Lower leg skin (tissue), 4 donors: ENCODE data around the gene SWAP70. TPM values are rescaled to one million over a fixed set of nuclear protein-coding genes. Genes with fewer than 3 reads are reported as not detected.
"Not testable (repeated sequence)": the region's sequence is repeated elsewhere in the genome, so short reads cannot be mapped to it uniquely, and the experiment has no call there.

Experiments
- DNase-seq, 2 donors: peaks; one replicate each; pipeline ENCODE4 v3.0.0-alpha.2; 2019; ENCODE audit warnings: low spot score in 2 of 2
- H3K4me3 ChIP-seq: fragments of 200-600 bp; sonication (generic); 2 replicates; pipeline ENCODE4 v1.5.1; 2017; ENCODE audit warnings: mild to moderate bottlenecking, low read depth; ENCODE audit not compliant: poor library complexity, severe bottlenecking
- POLR2A ChIP-seq, 2 donors: fragments of 450-650 bp; IDR thresholded peaks; one replicate each; pipeline ENCODE4 v1.6.1; 2016 to 2017; ENCODE audit warnings: antibody characterized with exemption in 2 of 2, mild to moderate bottlenecking in 1 of 2, moderate library complexity in 1 of 2
- WGBS, 2 donors: methylation state at CpG; one replicate each; pipeline ENCODE4 v1.1.5; 2018; 5-methylcytosine and 5-hydroxymethylcytosine counted together
- intact Hi-C: fragments of 100-400 bp; cut with DNase I; formaldehyde crosslinking; loops from one replicate; pipeline ENCODE4 v1.15.0; 2023; ENCODE audit warnings: low total_unique reads
- total RNA-seq, 4 donors: library from RNA; depleted of rRNA; stranded (reverse); fragments of >200 nt; gene quantifications; one replicate each; pipeline ENCODE4 v1.1.0, GENCODE V29; 2016
- TF ChIP-seq, protein P1 (sequence below), 3 donors: fragments of 450-650 bp; IDR thresholded peaks; one replicate each; pipeline ENCODE4 v1.5.1; 2016; ENCODE audit warnings: antibody characterized with exemption in 3 of 3, mild to moderate bottlenecking in 3 of 3, moderate library complexity in 2 of 3

Gene SWAP70
- total RNA-seq, 4 donors from 2014 or later: 40.8 to 83.1 (median 56.3) TPM

DNA sequence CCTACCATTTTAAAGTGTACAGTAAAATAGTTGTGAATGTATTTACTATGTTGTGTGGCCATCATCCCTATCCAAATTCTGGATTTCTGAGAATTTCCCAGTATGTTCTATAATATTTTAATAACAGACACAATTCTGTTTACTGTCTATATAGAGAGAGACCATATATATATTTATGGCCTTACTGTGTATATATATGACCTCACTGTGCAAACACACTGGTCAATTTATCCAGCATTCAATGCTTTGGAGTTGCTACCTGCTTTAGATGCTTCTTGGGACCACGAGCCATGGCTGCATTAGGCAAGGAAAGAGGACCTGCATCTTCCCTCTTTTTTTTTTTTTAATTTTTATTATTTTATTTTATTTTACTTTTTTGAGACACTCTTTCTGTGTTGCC lies 40.2 kb downstream of the SWAP70 start:
- intact Hi-C loops: no loop called here
- 100% methylated on average over 1 of the region's 1 CpG for WGBS, 2 donors
- TF ChIP-seq POLR2A (IDR thresholded peaks at IDR 0.05): no peak
- TF ChIP-seq, protein P1, sequence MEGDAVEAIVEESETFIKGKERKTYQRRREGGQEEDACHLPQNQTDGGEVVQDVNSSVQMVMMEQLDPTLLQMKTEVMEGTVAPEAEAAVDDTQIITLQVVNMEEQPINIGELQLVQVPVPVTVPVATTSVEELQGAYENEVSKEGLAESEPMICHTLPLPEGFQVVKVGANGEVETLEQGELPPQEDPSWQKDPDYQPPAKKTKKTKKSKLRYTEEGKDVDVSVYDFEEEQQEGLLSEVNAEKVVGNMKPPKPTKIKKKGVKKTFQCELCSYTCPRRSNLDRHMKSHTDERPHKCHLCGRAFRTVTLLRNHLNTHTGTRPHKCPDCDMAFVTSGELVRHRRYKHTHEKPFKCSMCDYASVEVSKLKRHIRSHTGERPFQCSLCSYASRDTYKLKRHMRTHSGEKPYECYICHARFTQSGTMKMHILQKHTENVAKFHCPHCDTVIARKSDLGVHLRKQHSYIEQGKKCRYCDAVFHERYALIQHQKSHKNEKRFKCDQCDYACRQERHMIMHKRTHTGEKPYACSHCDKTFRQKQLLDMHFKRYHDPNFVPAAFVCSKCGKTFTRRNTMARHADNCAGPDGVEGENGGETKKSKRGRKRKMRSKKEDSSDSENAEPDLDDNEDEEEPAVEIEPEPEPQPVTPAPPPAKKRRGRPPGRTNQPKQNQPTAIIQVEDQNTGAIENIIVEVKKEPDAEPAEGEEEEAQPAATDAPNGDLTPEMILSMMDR (IDR thresholded peaks at IDR 0.05): no peak
- no peak overlapping the region for H3K4me3 ChIP-seq
- no peak for DNase-seq

- WGBS, 2 donors: 90 to 97% methylated on average over 4 of the region's 4 CpGs
- TF ChIP-seq POLR2A (IDR thresholded peaks at IDR 0.05): no peak
- TF ChIP-seq, protein P1 (IDR thresholded peaks at IDR 0.05): no peak
- DNase-seq: no peak
- intact Hi-C loops: no loop called here
- no peak overlapping the region for H3K4me3 ChIP-seq
Measured at GRCh38 chr11:9704620-9705019, 40.7 kb downstream of the SWAP70 start.

DNA sequence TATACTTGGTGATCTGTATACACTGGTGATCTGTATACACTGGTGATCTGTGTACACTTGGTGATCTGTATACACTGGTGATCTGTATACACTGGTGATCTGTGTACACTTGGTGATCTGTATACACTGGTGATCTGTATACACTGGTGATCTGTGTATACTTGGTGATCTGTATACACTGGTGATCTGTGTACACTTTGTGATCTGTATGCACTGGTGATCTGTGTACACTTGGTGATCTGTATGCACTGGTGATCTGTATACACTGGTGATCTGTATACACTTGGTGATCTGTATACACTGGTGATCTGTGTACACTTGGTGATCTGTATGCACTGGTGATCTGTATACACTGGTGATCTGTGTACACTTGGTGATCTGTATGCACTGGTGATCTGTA lies 41.5 kb downstream of the SWAP70 start:
- H3K4me3 ChIP-seq, DNase-seq, intact Hi-C loops: not testable (repeated sequence)

DNA sequence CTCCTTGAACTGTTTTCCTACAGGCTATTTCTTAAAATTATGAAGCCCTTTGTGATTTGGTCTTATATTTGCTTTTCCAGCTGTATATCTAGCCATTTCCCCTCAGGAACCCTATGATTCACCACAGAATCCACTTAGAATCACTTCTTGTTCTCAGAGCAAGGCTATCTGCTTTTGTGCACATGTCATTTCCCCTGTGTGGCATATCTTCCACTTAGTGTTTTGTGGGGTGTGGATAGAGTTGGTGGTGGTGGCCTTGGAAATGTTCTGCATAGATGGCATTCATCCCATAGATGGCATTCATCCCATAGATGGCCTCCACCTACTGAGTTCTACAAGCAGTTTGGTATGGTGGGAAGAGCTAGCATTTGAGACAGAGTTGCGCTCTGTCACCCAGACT lies 44.7 kb downstream of the SWAP70 start:
- intact Hi-C loops: no loop called here
- no peak overlapping the region for H3K4me3 ChIP-seq
- TF ChIP-seq, protein P1 (IDR thresholded peaks at IDR 0.05): no peak
- no peak for TF ChIP-seq POLR2A (IDR thresholded peaks at IDR 0.05)
- no peak for DNase-seq
- 100% methylated on average over 1 of the region's 1 CpG for WGBS, 2 donors

DNA sequence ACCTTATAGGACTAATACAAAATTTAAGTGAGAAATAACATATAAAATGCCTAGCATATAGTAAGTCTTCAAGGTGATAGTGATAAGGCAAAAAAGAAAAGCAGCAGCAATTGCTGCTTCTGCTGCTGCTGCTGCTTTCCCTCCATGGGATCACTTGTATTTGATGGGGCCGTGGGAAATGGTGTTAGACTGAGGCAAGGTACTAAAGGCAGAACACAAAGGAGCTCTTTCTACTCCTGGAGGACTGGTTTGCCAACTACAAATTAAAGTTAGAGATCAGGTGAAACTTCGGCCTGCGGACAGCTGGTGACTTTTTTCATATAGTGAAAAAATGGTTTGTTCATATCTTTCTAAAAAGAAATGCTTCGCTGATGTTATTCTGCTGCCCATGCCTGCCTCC lies 46.3 kb downstream of the SWAP70 start:
- no peak overlapping the region for H3K4me3 ChIP-seq
- WGBS, 2 donors: 86 to 91% methylated on average over 4 of the region's 4 CpGs
- TF ChIP-seq POLR2A (IDR thresholded peaks at IDR 0.05): no peak
- TF ChIP-seq, protein P1 (IDR thresholded peaks at IDR 0.05): no peak
- intact Hi-C loops: no loop called here
- no peak for DNase-seq

DNA sequence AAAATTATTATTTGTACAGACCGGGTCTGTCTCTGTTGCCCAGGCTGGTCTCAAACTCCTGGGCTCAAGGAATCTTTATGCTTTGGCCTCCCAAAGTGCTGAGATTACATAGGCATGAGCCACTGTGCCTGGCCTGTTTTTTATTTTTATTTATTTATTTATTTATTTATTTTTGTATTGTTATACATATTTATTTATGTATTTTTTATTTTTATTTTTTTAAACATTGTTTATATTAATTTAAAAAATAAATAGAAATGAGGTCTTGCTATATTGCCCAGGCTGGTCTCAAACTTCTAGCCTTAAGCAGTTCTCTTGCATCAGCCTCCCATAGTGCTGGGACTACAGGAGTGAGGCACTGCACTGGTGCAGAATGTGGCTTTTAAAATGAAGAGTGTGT lies 47.0 kb downstream of the SWAP70 start:
- no peak for DNase-seq
- WGBS, 2 donors: 97 to 100% methylated on average over 1 of the region's 1 CpG
- intact Hi-C loops: no loop called here
- TF ChIP-seq POLR2A (IDR thresholded peaks at IDR 0.05): no peak
- TF ChIP-seq, protein P1 (IDR thresholded peaks at IDR 0.05): no peak
- H3K4me3 ChIP-seq: no peak overlapping the region
